ENCODE measurements around the gene DGKI. TPM values are rescaled to one million over a fixed set of nuclear protein-coding genes. Genes with fewer than 3 reads are reported as not detected.

The DGKI gene
- polyA plus RNA-seq, 4 donors: 1.5 to 2.0 (median 1.7) TPM

DNA sequence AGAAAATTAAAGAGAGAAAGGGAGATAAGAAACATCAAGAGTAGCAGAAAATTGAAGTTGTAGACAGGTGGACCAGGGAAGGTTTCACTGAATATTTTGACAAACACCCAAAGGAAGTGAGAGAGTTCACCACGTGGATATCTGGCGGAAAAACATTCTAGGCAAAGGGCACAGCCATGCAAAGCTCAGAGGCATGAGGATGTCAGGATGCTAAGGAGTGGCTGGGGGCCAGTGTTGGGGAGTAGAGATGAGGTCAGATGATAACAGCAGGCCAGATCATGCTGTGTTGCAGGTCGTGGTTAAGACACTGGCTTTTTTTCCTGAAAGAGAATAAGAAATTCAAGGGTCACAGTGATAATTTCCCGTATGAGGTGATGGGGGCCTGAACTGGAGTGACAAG, 181.9 kb downstream of the DGKI start:
- DNase-seq (ENCODE audit: low read depth in 4 of 4, low spot score in 2 of 4): no peak

GRCh38 chr7:137661634-137662033, 185.1 kb downstream of the DGKI start:
- no peak for DNase-seq (ENCODE audit: low read depth in 4 of 4, low spot score in 2 of 4)

GRCh38 chr7:137658190-137658900, 188.4 kb downstream of the DGKI start:
- no peak for DNase-seq (ENCODE audit: low read depth in 4 of 4, low spot score in 2 of 4)

- no peak for DNase-seq (ENCODE audit: low read depth in 4 of 4, low spot score in 2 of 4)
Observed at GRCh38 chr7:137657476-137658189, 189.1 kb downstream of the DGKI start.

- no peak for DNase-seq (ENCODE audit: low read depth in 4 of 4, low spot score in 2 of 4)
Observed at GRCh38 chr7:137656850-137657232, 189.9 kb downstream of the DGKI start.

- peak; percentile 31 to 60 (median 42) for DNase-seq (ENCODE audit: low read depth in 4 of 4, low spot score in 2 of 4)
Observed at GRCh38 chr7:137656227-137656849, 190.4 kb downstream of the DGKI start.

- DNase-seq (ENCODE audit: low read depth in 4 of 4, low spot score in 2 of 4): no peak
Observed at GRCh38 chr7:137655804-137656203, 191.0 kb downstream of the DGKI start.

DNA sequence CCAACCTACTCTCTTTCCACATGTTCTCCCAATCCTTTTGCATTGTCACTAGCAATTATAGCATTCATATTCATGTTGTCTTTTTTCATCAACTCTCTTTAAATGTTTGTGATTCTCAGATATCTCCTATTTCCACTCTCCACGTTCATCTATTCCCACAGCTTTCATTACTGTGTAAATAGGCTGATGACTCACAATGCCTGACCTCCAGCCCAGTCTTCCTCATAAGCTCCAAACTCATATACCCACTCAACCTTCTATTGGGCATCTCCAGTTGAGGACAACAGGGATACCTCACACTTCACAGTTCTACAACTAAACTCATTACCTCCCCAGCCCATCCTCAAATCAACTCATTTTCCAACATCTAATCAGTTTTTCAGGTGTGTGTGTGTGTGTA, 194.1 kb downstream of the DGKI start:
- DNase-seq (ENCODE audit: low read depth in 4 of 4, low spot score in 2 of 4): no peak

- no peak for DNase-seq (ENCODE audit: low read depth in 4 of 4, low spot score in 2 of 4)
Observed at GRCh38 chr7:137647905-137648565, 198.7 kb downstream of the DGKI start.

GRCh38 chr7:137642472-137642871, 204.3 kb downstream of the DGKI start:
- DNase-seq (ENCODE audit: low read depth in 4 of 4, low spot score in 2 of 4): no peak

GRCh38 chr7:137642031-137642430, 204.7 kb downstream of the DGKI start:
- no peak for DNase-seq (ENCODE audit: low read depth in 4 of 4, low spot score in 2 of 4)

DNA sequence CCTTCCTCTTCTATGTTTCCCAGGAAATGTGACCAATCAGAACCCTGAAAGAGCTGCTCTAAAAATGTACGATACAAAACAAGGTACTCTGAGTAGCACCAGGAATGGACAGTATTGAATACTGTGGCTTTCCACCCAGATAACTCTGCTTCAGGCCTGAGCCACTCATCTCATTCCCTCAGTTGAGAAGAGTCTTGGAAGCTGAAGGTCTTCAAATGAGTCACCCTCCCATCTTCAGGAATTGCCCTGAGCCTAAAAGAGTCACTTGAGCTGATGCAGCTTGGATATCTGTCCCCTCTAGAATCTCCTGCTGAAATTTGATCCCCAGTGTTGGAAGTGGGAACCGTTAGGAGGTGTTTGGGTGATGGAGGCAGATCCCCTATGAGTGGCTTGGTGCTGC, 210.4 kb downstream of the DGKI start:
- no peak for DNase-seq (ENCODE audit: low read depth in 4 of 4, low spot score in 2 of 4)

DNA sequence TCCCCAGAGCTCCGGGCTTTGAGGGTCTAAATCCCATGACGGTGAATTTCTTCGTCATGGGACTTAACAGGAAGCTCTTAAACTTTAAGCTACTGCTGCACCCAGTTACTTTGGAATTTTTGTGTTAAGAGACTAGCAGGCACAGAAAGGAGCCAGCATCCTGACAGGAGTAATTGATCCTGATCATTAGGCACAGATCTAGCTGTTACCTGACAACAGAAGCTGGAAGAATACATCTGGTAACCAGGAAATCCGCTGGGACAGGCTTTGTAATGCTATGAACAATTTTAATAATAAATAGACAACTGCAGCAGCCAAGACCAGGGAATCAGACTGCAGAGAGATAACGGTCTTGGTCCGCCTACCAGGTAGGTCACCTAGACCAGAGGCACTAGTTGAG, 210.9 kb downstream of the DGKI start:
- no peak for DNase-seq (ENCODE audit: low read depth in 4 of 4, low spot score in 2 of 4)

DNA sequence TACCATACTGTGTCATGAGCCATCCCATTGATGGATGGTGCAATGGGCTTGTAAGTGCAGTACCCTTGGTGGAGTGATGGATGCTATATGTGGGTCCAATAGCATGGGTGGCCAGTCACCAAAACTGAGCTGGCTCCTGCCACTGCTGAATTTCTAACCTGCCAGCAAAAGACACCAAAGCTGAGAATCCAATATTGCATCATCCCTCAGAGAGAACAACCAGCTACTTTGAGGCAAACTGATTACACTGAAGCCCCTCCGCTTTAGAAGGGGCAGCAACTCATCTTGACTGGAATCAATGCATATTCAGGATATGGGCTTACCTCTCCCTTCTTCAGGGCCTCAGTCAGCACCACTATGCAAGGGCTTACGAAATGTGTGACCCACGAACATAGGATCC, 211.6 kb downstream of the DGKI start:
- DNase-seq (ENCODE audit: low read depth in 4 of 4, low spot score in 2 of 4): no peak

DNA sequence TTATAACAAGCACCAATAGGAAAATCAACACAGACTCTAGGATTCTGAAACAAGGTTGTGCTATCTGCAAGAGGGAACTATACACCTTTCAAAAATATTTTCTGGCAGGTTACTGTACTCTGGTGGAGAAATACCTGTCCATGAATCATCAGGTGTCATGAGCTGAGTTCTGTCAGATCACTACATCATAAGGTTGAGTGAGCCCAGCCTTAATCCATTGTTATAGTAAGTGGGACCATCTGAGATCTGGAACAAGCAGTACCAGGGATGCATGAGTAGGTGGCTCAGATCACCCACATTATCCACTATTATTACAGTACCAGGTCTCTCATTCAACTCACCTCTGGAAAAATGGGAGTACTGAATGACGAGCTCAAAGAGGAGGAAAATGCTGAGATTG, 212.4 kb downstream of the DGKI start:
- DNase-seq (ENCODE audit: low read depth in 4 of 4, low spot score in 2 of 4): no peak

GRCh38 chr7:137633133-137633532, 213.6 kb downstream of the DGKI start:
- DNase-seq (ENCODE audit: low read depth in 4 of 4, low spot score in 2 of 4): no peak

DNA sequence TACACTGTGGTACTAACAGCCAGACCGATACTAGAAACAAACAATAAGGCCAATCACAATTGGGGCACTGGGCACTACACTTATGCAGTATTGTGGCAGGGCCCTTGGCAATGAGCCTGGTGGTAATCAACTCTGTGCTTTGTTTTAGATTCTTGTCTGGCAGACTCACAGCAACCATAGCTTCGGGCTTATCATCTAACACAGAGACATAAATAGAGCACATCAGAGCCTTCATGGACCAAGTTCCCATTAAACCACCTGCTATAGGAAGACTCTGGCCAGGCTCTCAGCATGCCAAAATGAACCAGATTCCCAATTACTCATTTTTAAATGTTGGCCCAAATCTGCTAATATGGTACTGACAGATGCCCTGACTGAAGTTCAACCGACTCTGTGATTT, 218.6 kb downstream of the DGKI start:
- no peak for DNase-seq (ENCODE audit: low read depth in 4 of 4, low spot score in 2 of 4)

DNA sequence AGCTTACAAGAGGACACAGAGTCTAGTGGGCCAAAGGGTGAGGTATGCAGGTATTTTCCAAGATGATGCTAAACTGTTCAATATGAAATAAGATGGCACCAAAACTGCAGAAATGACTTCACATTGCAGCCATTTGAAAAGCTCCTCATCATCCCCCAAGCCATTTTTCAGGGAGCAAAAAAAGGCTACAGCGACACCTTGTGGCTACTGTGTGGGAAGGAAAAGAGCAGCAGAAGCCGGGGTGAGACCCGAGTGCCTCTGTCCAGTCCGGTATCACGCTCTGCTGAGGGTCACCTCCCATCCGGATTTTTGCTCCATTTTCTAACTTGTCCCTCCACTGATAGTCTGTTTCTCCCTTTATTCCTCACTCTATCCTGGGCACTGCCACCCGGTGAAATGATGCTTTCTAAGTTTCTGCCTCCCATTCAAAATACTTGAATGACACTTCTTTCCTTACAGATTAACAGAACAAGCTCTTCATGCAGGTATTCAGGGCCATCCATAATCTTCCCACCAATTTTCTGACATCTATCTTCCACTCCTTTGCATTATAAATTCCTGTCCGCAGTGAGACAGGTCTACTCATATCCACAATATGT, 220.2 kb downstream of the DGKI start:
- DNase-seq (ENCODE audit: low read depth in 4 of 4, low spot score in 2 of 4): peak; percentile 24 to 54 (median 35)

DNA sequence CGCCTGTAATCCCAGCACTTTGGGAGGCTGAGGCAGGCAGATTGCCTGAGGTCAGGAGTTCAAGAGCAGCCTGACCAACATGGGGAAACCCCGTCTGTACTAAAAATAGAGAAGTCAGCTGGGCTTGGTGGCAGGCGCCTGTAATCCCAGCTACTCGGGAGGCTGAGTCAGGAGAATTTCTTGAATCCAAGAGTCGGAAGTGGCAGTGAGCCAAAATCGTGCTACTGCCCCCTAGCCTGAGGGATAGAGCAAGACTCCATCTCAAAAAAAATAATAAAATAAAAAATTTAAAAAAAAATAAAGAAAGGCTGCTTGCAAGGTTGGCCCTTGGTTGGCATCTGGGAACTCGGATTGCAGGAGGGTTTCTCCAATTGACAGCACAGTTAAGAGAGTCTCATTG, 221.6 kb downstream of the DGKI start:
- no peak for DNase-seq (ENCODE audit: low read depth in 4 of 4, low spot score in 2 of 4)

GRCh38 chr7:137619181-137619580, 227.6 kb downstream of the DGKI start:
- no peak for DNase-seq (ENCODE audit: low read depth in 4 of 4, low spot score in 2 of 4)

DNA sequence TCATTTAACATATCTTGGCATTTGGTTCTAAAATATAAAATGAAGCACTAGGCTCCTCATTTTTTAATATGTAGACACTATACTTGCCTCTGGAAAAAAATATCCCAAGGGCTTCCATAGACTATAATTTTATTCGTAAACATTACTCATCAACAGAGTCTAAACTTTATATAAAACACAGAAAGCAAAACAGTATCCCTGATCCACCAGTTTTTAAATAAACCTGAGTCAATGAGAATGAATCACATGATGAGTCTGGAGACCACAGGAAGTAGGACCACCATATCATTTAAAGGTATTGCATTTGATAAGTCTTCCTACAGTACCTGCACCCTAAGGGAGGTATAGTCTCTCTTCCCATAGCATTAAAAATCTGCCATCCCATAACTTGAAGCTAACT, 228.0 kb downstream of the DGKI start:
- no peak for DNase-seq (ENCODE audit: low read depth in 4 of 4, low spot score in 2 of 4)
